NCI-H2196 (cell line): ENCODE data around the gene MKRN1.
A peak's percentile ranks its signal among the peaks of the same experiment; 100 is the strongest.
"Not testable (repeated sequence)": the region's sequence is repeated elsewhere in the genome, so short reads cannot be mapped to it uniquely, and the experiment has no call there.

Experiments
- DNase-seq: peaks from one replicate; lab custom pipeline; 2025; ENCODE audit not compliant: unreplicated experiment; lab: John Stamatoyannopoulos, UW

Gene MKRN1, protein sequence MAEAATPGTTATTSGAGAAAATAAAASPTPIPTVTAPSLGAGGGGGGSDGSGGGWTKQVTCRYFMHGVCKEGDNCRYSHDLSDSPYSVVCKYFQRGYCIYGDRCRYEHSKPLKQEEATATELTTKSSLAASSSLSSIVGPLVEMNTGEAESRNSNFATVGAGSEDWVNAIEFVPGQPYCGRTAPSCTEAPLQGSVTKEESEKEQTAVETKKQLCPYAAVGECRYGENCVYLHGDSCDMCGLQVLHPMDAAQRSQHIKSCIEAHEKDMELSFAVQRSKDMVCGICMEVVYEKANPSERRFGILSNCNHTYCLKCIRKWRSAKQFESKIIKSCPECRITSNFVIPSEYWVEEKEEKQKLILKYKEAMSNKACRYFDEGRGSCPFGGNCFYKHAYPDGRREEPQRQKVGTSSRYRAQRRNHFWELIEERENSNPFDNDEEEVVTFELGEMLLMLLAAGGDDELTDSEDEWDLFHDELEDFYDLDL

DNA sequence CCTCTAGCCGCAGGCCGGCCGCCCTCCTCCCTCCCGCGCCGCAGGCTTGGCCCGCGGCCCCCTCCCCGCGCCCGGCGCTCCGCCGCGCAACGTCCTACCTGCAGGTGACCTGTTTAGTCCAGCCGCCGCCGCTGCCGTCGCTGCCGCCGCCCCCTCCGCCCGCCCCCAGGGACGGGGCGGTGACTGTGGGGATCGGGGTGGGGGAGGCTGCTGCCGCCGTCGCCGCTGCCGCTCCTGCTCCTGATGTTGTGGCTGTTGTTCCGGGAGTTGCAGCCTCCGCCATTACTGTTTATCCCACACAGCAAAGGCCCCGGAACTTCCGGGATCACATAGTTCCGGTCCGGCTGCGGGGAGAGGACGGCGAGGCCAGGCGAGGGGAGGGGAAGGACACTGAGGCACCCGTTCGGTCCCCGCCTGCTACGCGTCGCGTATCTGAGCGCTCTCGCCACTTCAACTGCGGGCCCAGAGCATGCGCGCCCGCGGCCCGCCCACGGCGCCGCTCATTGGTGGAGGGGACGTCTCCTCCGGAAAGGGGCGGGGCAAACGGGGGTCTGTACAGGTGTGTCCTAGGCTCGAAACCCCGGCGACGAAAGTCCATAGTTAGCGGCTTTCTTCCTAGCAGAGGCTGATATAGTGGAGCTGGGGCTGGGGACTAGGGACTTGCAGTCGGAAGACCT lies at the start of gene MKRN1:
MKRN1 (minus strand) TSS at position 444 of the 677 bp plus-strand sequence; CDS start at position 283, 161 bp downstream.
- peak; percentile 99 for DNase-seq

GRCh38 chr7:140526787-140527664 lies 47.7 kb upstream of the MKRN1 start:
- DNase-seq, result no peak

GRCh38 chr7:140526214-140526613 lies 46.9 kb upstream of the MKRN1 start:
- no peak for DNase-seq

DNA sequence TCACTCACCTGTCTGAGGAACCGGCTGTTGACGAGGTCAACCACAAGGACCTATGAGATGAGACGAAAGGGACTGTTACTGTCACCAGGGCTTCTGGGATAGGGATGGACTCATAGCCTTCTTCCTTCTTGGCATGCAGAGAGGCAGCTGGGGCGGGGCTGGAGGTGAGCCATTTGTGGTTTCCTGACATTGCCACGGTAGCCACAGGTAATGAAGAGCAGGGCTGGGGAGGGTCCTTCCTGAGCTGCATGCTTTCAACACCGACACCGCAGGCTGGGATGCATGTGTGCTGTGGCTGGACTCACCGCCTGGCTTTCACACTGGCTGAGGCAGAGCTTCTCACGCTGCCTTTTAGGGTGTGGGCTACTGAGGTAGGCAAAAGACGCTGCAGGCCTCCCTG lies 46.4 kb upstream of the MKRN1 start:
- no peak for DNase-seq

- DNase-seq, result no peak
These were observed 42.1 kb upstream of the MKRN1 start for GRCh38 chr7:140521421-140521820.

GRCh38 chr7:140519007-140519399 lies 39.7 kb upstream of the MKRN1 start:
- DNase-seq, result no peak

- no peak for DNase-seq
These were observed 39.2 kb upstream of the MKRN1 start for GRCh38 chr7:140518370-140519006.

- peak; percentile 90 for DNase-seq
These were observed 38.5 kb upstream of the MKRN1 start for GRCh38 chr7:140517546-140518369.

DNA sequence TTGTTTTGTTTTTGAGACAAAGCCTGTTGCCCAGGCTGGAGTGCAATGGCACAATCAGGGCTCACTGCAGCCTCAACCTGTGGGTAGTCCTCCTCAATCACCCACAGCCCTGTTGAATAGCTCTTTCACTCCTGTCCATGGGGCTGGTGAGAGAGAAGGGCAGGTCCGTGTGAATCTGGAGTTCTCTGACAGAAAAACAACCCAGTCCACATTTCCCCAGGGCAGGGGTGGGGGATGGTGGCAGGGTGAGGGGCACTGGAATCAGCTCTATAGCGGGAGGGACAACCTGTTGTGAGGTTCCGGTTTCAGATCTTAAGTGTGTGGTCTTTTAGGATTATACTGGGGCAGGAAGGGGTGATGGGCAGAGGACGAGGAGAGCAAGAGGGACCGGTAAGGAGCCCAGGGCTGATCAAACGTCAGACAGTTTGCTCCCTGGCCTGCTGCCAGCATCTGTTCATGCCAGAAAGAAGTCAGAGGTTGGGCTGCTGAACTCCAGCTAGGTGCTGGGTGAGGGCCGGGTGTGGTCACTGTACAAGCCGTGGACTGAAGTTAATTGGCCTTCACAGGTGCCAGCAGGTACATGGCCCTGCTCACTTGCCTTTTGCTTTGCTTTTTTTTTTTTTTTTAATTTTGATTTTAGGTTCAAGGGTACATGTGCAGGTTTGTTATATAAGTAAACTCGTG lies 33.2 kb upstream of the MKRN1 start:
- peak; percentile 90 for DNase-seq

- peak; percentile 13 for DNase-seq
These were observed 30.5 kb upstream of the MKRN1 start for GRCh38 chr7:140509789-140510188.

GRCh38 chr7:140507556-140507955 lies 28.3 kb upstream of the MKRN1 start:
- DNase-seq, result not testable (repeated sequence)

DNA sequence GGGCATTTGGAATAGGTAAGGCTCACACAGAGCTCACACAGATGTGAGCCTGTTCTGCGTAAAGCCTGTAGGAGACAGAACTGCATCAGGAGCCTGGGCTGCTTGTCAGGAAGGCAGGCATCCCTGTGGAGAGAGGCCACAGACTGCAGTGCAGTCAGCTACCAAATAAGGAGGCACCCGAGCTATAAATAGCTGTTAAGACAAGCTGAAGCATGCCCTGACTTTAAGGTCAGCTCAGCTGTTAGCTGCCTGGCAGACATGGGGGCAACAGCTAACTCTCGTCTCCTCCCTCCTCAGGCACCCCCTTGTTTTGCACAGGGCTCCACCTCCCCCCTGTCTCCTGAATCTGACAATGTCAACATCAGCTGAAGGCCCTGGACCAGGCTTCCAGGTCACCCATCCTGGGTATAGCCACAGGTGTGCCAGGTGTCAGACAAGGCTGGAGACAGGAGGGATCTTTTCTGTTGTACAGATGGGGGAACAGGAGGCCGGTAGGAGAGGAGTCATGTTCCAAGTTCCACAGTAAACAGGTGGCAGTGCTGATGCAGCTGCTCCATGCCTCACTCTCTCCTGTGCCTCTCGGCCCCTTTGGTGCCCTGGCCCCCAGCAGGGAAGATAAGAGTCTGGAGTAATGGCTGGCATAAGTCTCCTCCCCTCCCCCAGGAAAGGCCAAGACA lies 27.6 kb upstream of the MKRN1 start:
- DNase-seq, result peak; percentile 94

DNA sequence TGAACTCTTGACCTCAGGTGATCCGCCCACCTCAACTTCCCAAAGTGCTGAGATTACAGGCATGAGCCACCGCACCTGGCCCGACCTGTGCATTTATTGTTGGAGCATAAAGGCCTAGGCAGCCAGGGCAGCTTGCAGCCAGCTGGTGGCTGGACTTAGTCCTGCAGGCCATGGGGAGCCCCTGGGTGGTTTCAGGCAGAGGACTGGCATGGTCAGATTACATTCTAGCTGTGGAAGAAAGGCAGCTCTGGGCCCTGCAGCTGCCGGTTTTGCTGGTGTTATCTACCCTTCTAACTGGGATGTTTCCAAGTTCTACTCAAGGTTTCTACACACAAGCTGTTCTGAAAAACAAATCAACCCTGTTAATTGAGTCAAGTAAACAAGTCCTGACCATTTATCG lies 22.7 kb upstream of the MKRN1 start:
- peak; percentile 76 for DNase-seq

GRCh38 chr7:140497807-140498206 lies 18.5 kb upstream of the MKRN1 start:
- DNase-seq, result not testable (repeated sequence)

GRCh38 chr7:140497241-140497769 lies 18.0 kb upstream of the MKRN1 start:
- DNase-seq, result no peak

GRCh38 chr7:140495514-140496097 lies 16.3 kb upstream of the MKRN1 start:
- DNase-seq, result no peak

- no peak for DNase-seq
These were observed 15.6 kb upstream of the MKRN1 start for GRCh38 chr7:140494867-140495266.

DNA sequence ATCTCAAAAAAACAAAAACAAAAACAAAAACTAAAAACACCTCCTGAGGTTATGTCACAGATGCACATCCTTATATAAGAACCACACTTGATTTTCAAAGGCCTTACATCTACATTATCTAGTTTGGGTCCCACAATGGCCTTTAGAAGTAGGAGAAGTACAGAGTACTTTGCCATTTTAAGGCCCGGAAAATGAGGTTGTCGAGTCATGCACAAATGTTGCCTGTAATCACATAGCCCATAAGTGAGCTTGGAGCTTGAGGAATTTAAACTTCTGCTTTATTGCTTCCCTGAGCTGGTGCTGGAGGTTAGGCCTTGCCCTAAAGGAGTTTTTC lies 9.7 kb upstream of the MKRN1 start:
- DNase-seq, result no peak
